ENCODE results near the gene LHB.
"Not testable (repeated sequence)": the region's sequence is repeated elsewhere in the genome, so short reads cannot be mapped to it uniquely, and the experiment has no call there.

Gene LHB

GRCh38 chr19:49017041-49017665 lies at the start of gene LHB:
LHB (minus strand) TSS chr19:49017091; CDS start chr19:49017081, 10 bp downstream.
- DNase-seq (ENCODE audit: low read depth in 2 of 2) = no peak

- DNase-seq (ENCODE audit: low read depth in 2 of 2) = no peak
Observed at GRCh38 chr19:49065905-49066512, 49.1 kb upstream of the LHB start.

GRCh38 chr19:49064768-49065611 lies 48.1 kb upstream of the LHB start, which contains the start of gene NTF4:
NTF4 (minus strand) TSS chr19:49064818; CDS start chr19:49061997, 2,821 bp downstream.
- DNase-seq (ENCODE audit: low read depth in 2 of 2) = no peak

- no peak for DNase-seq (ENCODE audit: low read depth in 2 of 2)
Observed at GRCh38 chr19:49064029-49064629, 47.2 kb upstream of the LHB start.

GRCh38 chr19:49061445-49061844 lies 44.6 kb upstream of the LHB start:
- DNase-seq (ENCODE audit: low read depth in 2 of 2) = no peak

GRCh38 chr19:49061000-49061399 lies 44.1 kb upstream of the LHB start:
- DNase-seq (ENCODE audit: low read depth in 2 of 2) = no peak

- DNase-seq (ENCODE audit: low read depth in 2 of 2) = no peak
Observed at GRCh38 chr19:49059053-49059452, 42.2 kb upstream of the LHB start.

GRCh38 chr19:49058562-49058961 lies 41.7 kb upstream of the LHB start:
- DNase-seq (ENCODE audit: low read depth in 2 of 2) = no peak

- no peak for DNase-seq (ENCODE audit: low read depth in 2 of 2)
Observed at GRCh38 chr19:49057636-49058234, 40.8 kb upstream of the LHB start, which contains the start of gene CGB7. CGB7 (minus strand) TSS chr19:49057749; CDS start chr19:49055375, 2,374 bp downstream.

- not testable (repeated sequence) for DNase-seq (ENCODE audit: low read depth in 2 of 2)
Observed at GRCh38 chr19:49056902-49057596, 40.2 kb upstream of the LHB start.

GRCh38 chr19:49056101-49056901 lies 39.4 kb upstream of the LHB start:
- no peak for DNase-seq (ENCODE audit: low read depth in 2 of 2)

GRCh38 chr19:49050376-49051033 lies 33.6 kb upstream of the LHB start:
- DNase-seq (ENCODE audit: low read depth in 2 of 2) = not testable (repeated sequence)

- not testable (repeated sequence) for DNase-seq (ENCODE audit: low read depth in 2 of 2)
Observed at GRCh38 chr19:49049834-49050233, 32.9 kb upstream of the LHB start.

GRCh38 chr19:49049011-49049410 lies 32.1 kb upstream of the LHB start, which contains the start of gene CGB8:
CGB8 (minus strand) TSS chr19:49049111; CDS start chr19:49048739, 372 bp downstream.
- not testable (repeated sequence) for DNase-seq (ENCODE audit: low read depth in 2 of 2)

GRCh38 chr19:49043548-49043947 lies 26.7 kb upstream of the LHB start, which contains the start of gene CGB5:
CGB5 (plus strand) TSS chr19:49043848; CDS start chr19:49044210, 362 bp downstream.
- not testable (repeated sequence) for DNase-seq (ENCODE audit: low read depth in 2 of 2)

- DNase-seq (ENCODE audit: low read depth in 2 of 2) = not testable (repeated sequence)
Observed at GRCh38 chr19:49042666-49043065, 25.8 kb upstream of the LHB start.

GRCh38 chr19:49042177-49042576 lies 25.3 kb upstream of the LHB start:
- DNase-seq (ENCODE audit: low read depth in 2 of 2) = no peak

- DNase-seq (ENCODE audit: low read depth in 2 of 2) = not testable (repeated sequence)
Observed at GRCh38 chr19:49039736-49040135, 22.8 kb upstream of the LHB start.

- not testable (repeated sequence) for DNase-seq (ENCODE audit: low read depth in 2 of 2)
Observed at GRCh38 chr19:49038557-49039276, 21.8 kb upstream of the LHB start.

Data from activated CD8-positive, alpha-beta memory T cell treated with anti-CD3 and anti-CD28 coated beads for 4 hours (primary cell).